ENCODE results near the gene CDH13.

The CDH13 gene

GRCh38 chr16:83633286-83633685, 1006.5 kb downstream of the CDH13 start:
- Histone ChIP-seq H4K5ac (ENCODE audit: low read length) (no peak overlapping the region), H2BK15ac (replicated peaks; ENCODE audit: low read depth) (no peak overlapping the region), H3K4me3 (ENCODE audit: low read length) (no peak overlapping the region), H3K36me3 (ENCODE audit: control insufficient read depth, insufficient read depth, low read length) (no peaks in the 10 kb centered on the region), H3K79me1 (ENCODE audit: low read length) (no peaks in the 10 kb centered on the region), H3K27me3 (ENCODE audit: insufficient read depth, low read length, poor library complexity) (no peaks in the 10 kb centered on the region), H3K23ac (ENCODE audit: low read length) (no peak overlapping the region), H2BK120ac (ENCODE audit: low read depth, low read length) (no peak overlapping the region), H2BK5ac (ENCODE audit: low read length) (no peak overlapping the region), H3K4me2 (ENCODE audit: low read length) (no peak overlapping the region), H4K8ac (ENCODE audit: low read depth, low read length) (no peak overlapping the region), H3K79me2 (ENCODE audit: control insufficient read depth, insufficient read depth, low read length) (no peaks in the 10 kb centered on the region), H3K27ac (ENCODE audit: low read depth, low read length) (no peak overlapping the region), H2AK5ac (ENCODE audit: low read length) (no peak overlapping the region), H3K4ac (ENCODE audit: low read depth, low read length) (no peak overlapping the region), H3K18ac (ENCODE audit: low read length) (no peak overlapping the region), H3K56ac (ENCODE audit: low read length) (no peak overlapping the region), H3K9ac (ENCODE audit: low read length) (no peak overlapping the region), H3K4me1 (ENCODE audit: control insufficient read depth, low read depth, low read length) (no peaks in the 10 kb centered on the region)
- no peak for DNase-seq
- WGBS (ENCODE audit: extremely low coverage, insufficient coverage, low lambda C conversion rate) = no CpG with 5 or more reads among the region's 9 CpGs

GRCh38 chr16:83648347-83648746, 1021.6 kb downstream of the CDH13 start:
- Histone ChIP-seq H2BK5ac (ENCODE audit: low read length) (no peak overlapping the region), H3K27ac (ENCODE audit: low read depth, low read length) (no peak overlapping the region), H4K8ac (ENCODE audit: low read depth, low read length) (no peak overlapping the region), H2AK5ac (ENCODE audit: low read length) (no peak overlapping the region), H2BK15ac (replicated peaks; ENCODE audit: low read depth) (no peak overlapping the region), H3K4me2 (ENCODE audit: low read length) (no peak overlapping the region), H3K56ac (ENCODE audit: low read length) (no peak overlapping the region), H3K9ac (ENCODE audit: low read length) (no peak overlapping the region), H3K79me1 (ENCODE audit: low read length) (no peaks in the 10 kb centered on the region), H4K5ac (ENCODE audit: low read length) (no peak overlapping the region), H3K23ac (ENCODE audit: low read length) (no peak overlapping the region), H3K4me3 (ENCODE audit: low read length) (no peak overlapping the region), H2BK120ac (ENCODE audit: low read depth, low read length) (no peak overlapping the region), H3K27me3 (ENCODE audit: insufficient read depth, low read length, poor library complexity) (no peaks in the 10 kb centered on the region), H3K36me3 (ENCODE audit: control insufficient read depth, insufficient read depth, low read length) (no peaks in the 10 kb centered on the region), H3K79me2 (ENCODE audit: control insufficient read depth, insufficient read depth, low read length) (no peaks in the 10 kb centered on the region), H3K4ac (ENCODE audit: low read depth, low read length) (no peak overlapping the region), H3K4me1 (ENCODE audit: control insufficient read depth, low read depth, low read length) (no peaks in the 10 kb centered on the region), H3K18ac (ENCODE audit: low read length) (no peak overlapping the region)
- DNase-seq = no peak
- WGBS (ENCODE audit: extremely low coverage, insufficient coverage, low lambda C conversion rate) = no CpG with 5 or more reads among the region's 5 CpGs

GRCh38 chr16:83651871-83652270, 1025.1 kb downstream of the CDH13 start:
- no peak overlapping the region for H2BK120ac ChIP-seq (ENCODE audit: low read depth, low read length)

GRCh38 chr16:83652943-83653342, 1026.2 kb downstream of the CDH13 start:
- no peaks in the 10 kb centered on the region for H3K79me1 ChIP-seq (ENCODE audit: low read length)
- WGBS (ENCODE audit: extremely low coverage, insufficient coverage, low lambda C conversion rate) = no CpG with 5 or more reads among the region's 9 CpGs
- no peak overlapping the region for H3K56ac ChIP-seq (ENCODE audit: low read length)
- H3K27ac ChIP-seq (ENCODE audit: low read depth, low read length) = no peak overlapping the region
- no peak overlapping the region for H3K18ac ChIP-seq (ENCODE audit: low read length)
- no peak overlapping the region for H3K23ac ChIP-seq (ENCODE audit: low read length)
- no peaks in the 10 kb centered on the region for H3K27me3 ChIP-seq (ENCODE audit: insufficient read depth, low read length, poor library complexity)
- no peak overlapping the region for H2BK120ac ChIP-seq (ENCODE audit: low read depth, low read length)
- no peaks in the 10 kb centered on the region for H3K79me2 ChIP-seq (ENCODE audit: control insufficient read depth, insufficient read depth, low read length)
- no peak overlapping the region for H3K4ac ChIP-seq (ENCODE audit: low read depth, low read length)
- no peaks in the 10 kb centered on the region for H3K4me1 ChIP-seq (ENCODE audit: control insufficient read depth, low read depth, low read length)
- H3K36me3 ChIP-seq (ENCODE audit: control insufficient read depth, insufficient read depth, low read length) = no peaks in the 10 kb centered on the region
- no peak overlapping the region for H4K8ac ChIP-seq (ENCODE audit: low read depth, low read length)
- H2BK5ac ChIP-seq (ENCODE audit: low read length) = no peak overlapping the region
- no peak overlapping the region for H2BK15ac ChIP-seq (replicated peaks; ENCODE audit: low read depth)
- no peak overlapping the region for H2AK5ac ChIP-seq (ENCODE audit: low read length)
- H3K9ac ChIP-seq (ENCODE audit: low read length) = no peak overlapping the region
- DNase-seq = no peak
- H4K5ac ChIP-seq (ENCODE audit: low read length) = no peak overlapping the region
- H3K4me2 ChIP-seq (ENCODE audit: low read length) = no peak overlapping the region
- H3K4me3 ChIP-seq (ENCODE audit: low read length) = no peak overlapping the region

More at GRCh38 chr16:83651871-83652270, 1025.1 kb downstream of the CDH13 start:
- no peak overlapping the region for H3K4me3 ChIP-seq (ENCODE audit: low read length)
- no peak overlapping the region for H3K23ac ChIP-seq (ENCODE audit: low read length)
- no peak overlapping the region for H2BK15ac ChIP-seq (replicated peaks; ENCODE audit: low read depth)
- H3K79me2 ChIP-seq (ENCODE audit: control insufficient read depth, insufficient read depth, low read length) = no peaks in the 10 kb centered on the region
- no CpG with 5 or more reads among the region's 8 CpGs for WGBS (ENCODE audit: extremely low coverage, insufficient coverage, low lambda C conversion rate)
- H3K27ac ChIP-seq (ENCODE audit: low read depth, low read length) = no peak overlapping the region
- no peak overlapping the region for H4K8ac ChIP-seq (ENCODE audit: low read depth, low read length)
- H3K56ac ChIP-seq (ENCODE audit: low read length) = no peak overlapping the region
- H4K5ac ChIP-seq (ENCODE audit: low read length) = no peak overlapping the region
- DNase-seq = peak; percentile 1
- no peak overlapping the region for H2BK5ac ChIP-seq (ENCODE audit: low read length)
- no peak overlapping the region for H2AK5ac ChIP-seq (ENCODE audit: low read length)
- H3K18ac ChIP-seq (ENCODE audit: low read length) = no peak overlapping the region
- no peak overlapping the region for H3K9ac ChIP-seq (ENCODE audit: low read length)
- H3K27me3 ChIP-seq (ENCODE audit: insufficient read depth, low read length, poor library complexity) = no peaks in the 10 kb centered on the region
- no peak overlapping the region for H3K4ac ChIP-seq (ENCODE audit: low read depth, low read length)
- H3K4me2 ChIP-seq (ENCODE audit: low read length) = no peak overlapping the region
- no peaks in the 10 kb centered on the region for H3K36me3 ChIP-seq (ENCODE audit: control insufficient read depth, insufficient read depth, low read length)
- H3K4me1 ChIP-seq (ENCODE audit: control insufficient read depth, low read depth, low read length) = no peaks in the 10 kb centered on the region
- H3K79me1 ChIP-seq (ENCODE audit: low read length) = no peaks in the 10 kb centered on the region

GRCh38 chr16:83653785-83654184, 1027.0 kb downstream of the CDH13 start:
- Histone ChIP-seq H3K4me1 (ENCODE audit: control insufficient read depth, low read depth, low read length) (no peaks in the 10 kb centered on the region), H3K79me2 (ENCODE audit: control insufficient read depth, insufficient read depth, low read length) (no peaks in the 10 kb centered on the region), H3K56ac (ENCODE audit: low read length) (no peak overlapping the region), H2BK120ac (ENCODE audit: low read depth, low read length) (no peak overlapping the region), H2AK5ac (ENCODE audit: low read length) (no peak overlapping the region), H3K36me3 (ENCODE audit: control insufficient read depth, insufficient read depth, low read length) (no peaks in the 10 kb centered on the region), H2BK15ac (replicated peaks; ENCODE audit: low read depth) (no peak overlapping the region), H3K4me3 (ENCODE audit: low read length) (no peak overlapping the region), H3K79me1 (ENCODE audit: low read length) (no peaks in the 10 kb centered on the region), H3K4me2 (ENCODE audit: low read length) (no peak overlapping the region), H3K27me3 (ENCODE audit: insufficient read depth, low read length, poor library complexity) (no peaks in the 10 kb centered on the region), H3K4ac (ENCODE audit: low read depth, low read length) (no peak overlapping the region), H2BK5ac (ENCODE audit: low read length) (no peak overlapping the region), H4K5ac (ENCODE audit: low read length) (no peak overlapping the region), H3K23ac (ENCODE audit: low read length) (no peak overlapping the region), H3K27ac (ENCODE audit: low read depth, low read length) (no peak overlapping the region), H3K9ac (ENCODE audit: low read length) (no peak overlapping the region), H4K8ac (ENCODE audit: low read depth, low read length) (no peak overlapping the region), H3K18ac (ENCODE audit: low read length) (no peak overlapping the region)
- DNase-seq = no peak
- WGBS (ENCODE audit: extremely low coverage, insufficient coverage, low lambda C conversion rate) = no CpG with 5 or more reads among the region's 6 CpGs

- H3K36me3 ChIP-seq (ENCODE audit: control insufficient read depth, insufficient read depth, low read length) = no peaks in the 10 kb centered on the region
- H3K79me1 ChIP-seq (ENCODE audit: low read length) = no peaks in the 10 kb centered on the region
- H3K4me1 ChIP-seq (ENCODE audit: control insufficient read depth, low read depth, low read length) = no peaks in the 10 kb centered on the region
- no peak overlapping the region for H3K18ac ChIP-seq (ENCODE audit: low read length)
- no CpG with 5 or more reads among the region's 4 CpGs for WGBS (ENCODE audit: extremely low coverage, insufficient coverage, low lambda C conversion rate)
- DNase-seq = no peak
- no peak overlapping the region for H3K9ac ChIP-seq (ENCODE audit: low read length)
- no peak overlapping the region for H2AK5ac ChIP-seq (ENCODE audit: low read length)
- no peak overlapping the region for H3K27ac ChIP-seq (ENCODE audit: low read depth, low read length)
- H4K8ac ChIP-seq (ENCODE audit: low read depth, low read length) = no peak overlapping the region
- no peaks in the 10 kb centered on the region for H3K79me2 ChIP-seq (ENCODE audit: control insufficient read depth, insufficient read depth, low read length)
- no peak overlapping the region for H2BK5ac ChIP-seq (ENCODE audit: low read length)
- no peaks in the 10 kb centered on the region for H3K27me3 ChIP-seq (ENCODE audit: insufficient read depth, low read length, poor library complexity)
- H3K56ac ChIP-seq (ENCODE audit: low read length) = no peak overlapping the region
- no peak overlapping the region for H3K23ac ChIP-seq (ENCODE audit: low read length)
- no peak overlapping the region for H2BK15ac ChIP-seq (replicated peaks; ENCODE audit: low read depth)
- H3K4ac ChIP-seq (ENCODE audit: low read depth, low read length) = no peak overlapping the region
- no peak overlapping the region for H4K5ac ChIP-seq (ENCODE audit: low read length)
- H3K4me2 ChIP-seq (ENCODE audit: low read length) = no peak overlapping the region
- no peak overlapping the region for H3K4me3 ChIP-seq (ENCODE audit: low read length)
- no peak overlapping the region for H2BK120ac ChIP-seq (ENCODE audit: low read depth, low read length)
Measured at GRCh38 chr16:83660282-83660681, 1033.5 kb downstream of the CDH13 start.

All from mesendoderm (in vitro differentiated cells).